Gastrocnemius medialis (tissue), 4 donors: ENCODE measurements around the gene PIP4K2A. TPM values are rescaled to one million over a fixed set of nuclear protein-coding genes. Genes with fewer than 3 reads are reported as not detected.
A peak's percentile ranks its signal among the peaks of the same experiment; 100 is the strongest.

Source experiments
- ATAC-seq, 2 donors: fragments of 150-250 bp; one replicate each; pipeline ENCODE4 v1.9.1; 2016
- DNase-seq, 2 donors: peaks; one replicate each; pipeline ENCODE4 v3.0.0-alpha.2; 2019
- H3K27ac ChIP-seq, 4 donors: fragments of 200-600 bp; sonication (generic); 1 replicate in 1 of 4; 2 replicates in 3 of 4; pipeline ENCODE4 v1.5.1; 2016 to 2018; ENCODE audit warnings: mild to moderate bottlenecking in 2 of 4, moderate library complexity in 1 of 4
- H3K27me3 ChIP-seq, 3 donors: fragments of 200-600 bp; sonication (generic) in 2 of 3; 1 replicate in 1 of 3; 2 replicates in 2 of 3; pipeline versions ENCODE4 v1.5.1 to v1.6.0; 2016 to 2019; ENCODE audit warnings: mild to moderate bottlenecking in 1 of 3, moderate library complexity in 1 of 3
- H3K36me3 ChIP-seq, 2 donors: fragments of 200-600 bp; sonication (generic) in 1 of 2; one replicate each; pipeline ENCODE4 v1.5.1; 2017 to 2018
- H3K4me1 ChIP-seq, 2 donors: fragments of 200-600 bp; sonication (generic) in 1 of 2; one replicate each; pipeline ENCODE4 v1.5.1; 2016 to 2017; ENCODE audit warnings: mild to moderate bottlenecking in 2 of 2
- H3K4me3 ChIP-seq, 4 donors: fragments of 200-600 bp; sonication (generic) in 3 of 4; 1 replicate in 1 of 4; 2 replicates in 3 of 4; pipeline ENCODE4 v1.5.1; 2016 to 2019; ENCODE audit warnings: mild to moderate bottlenecking in 2 of 4
- H3K9me3 ChIP-seq, 3 donors: fragments of 200-600 bp; sonication (generic) in 2 of 3; 1 replicate in 1 of 3; 2 replicates in 2 of 3; pipeline ENCODE4 v1.5.1; 2016 to 2019
- CTCF ChIP-seq, 5 experiments: fragments of 450-650 bp in 3 of 5; fragments of 200-600 bp in 2 of 5; sonication (generic) in 2 of 5; IDR thresholded peaks in 4 of 5; conservative IDR thresholded peaks in 1 of 5; 1 replicate in 4 of 5; 2 replicates in 1 of 5; pipeline ENCODE4 v1.5.1; 2016 to 2019; ENCODE audit warnings: antibody characterized with exemption in 5 of 5, mild to moderate bottlenecking in 3 of 5, moderate library complexity in 3 of 5
- POLR2A ChIP-seq, 2 donors: fragments of 450-650 bp; IDR thresholded peaks; one replicate each; pipeline ENCODE4 v1.6.1; 2017; ENCODE audit warnings: antibody characterized with exemption in 2 of 2, mild to moderate bottlenecking in 2 of 2, moderate library complexity in 2 of 2
- in situ Hi-C, 4 donors: fragments of 200-750 bp; cut with MboI; loops; one replicate each; pipeline versions ENCODE4 v1.15.0 to v1.8.0; 2017; ENCODE audit warnings: low sequenced_read_pairs in 4 of 4
- intact Hi-C: fragments of 100-400 bp; cut with DNase I; formaldehyde crosslinking; loops from one replicate; pipeline ENCODE4 v1.15.1; 2023; ENCODE audit warnings: low total_unique reads
- total RNA-seq, 4 donors: library from RNA; depleted of rRNA; stranded (reverse); fragments of >200 nt; gene quantifications; one replicate each; pipeline versions ENCODE4 v1.1.0 to v1.2.3, GENCODE V29; 2016

Gene PIP4K2A
- total RNA-seq: 1 to 10 TPM; 3.9 to 7.5 (median 4.7) TPM

- Histone ChIP-seq H3K4me1 (peaks cover 0 to 16% of the 10 kb centered on the region in 2 donors), H3K36me3 (no peaks in the 10 kb centered on the region), H3K9me3 (no peaks in the 10 kb centered on the region), H3K4me3 (peak within 1 kb of the TSS; percentile 75 to 93 (median 80)), H3K27me3 (peaks cover 0 to 15% (median 9%) of the 10 kb centered on the region in 3 donors), H3K27ac (peak within 1 kb of the TSS; percentile 63 to 72 (median 68))
- TF ChIP-seq CTCF (IDR thresholded peaks at IDR 0.05 in 4 of 5, conservative IDR thresholded peaks at IDR 0.05 in 1 of 5) (no peak), POLR2A (IDR thresholded peaks at IDR 0.05) (peak; percentile 30 to 37)
- peak; percentile 16 to 30 for DNase-seq
- intact Hi-C loops: loop anchor here (1.0 to 10.0 kb wide), 2 partner anchors 390 to 711 kb away; partner anchors contain the start of genes BMI1 and DNAJC1
- ATAC-seq: peak; percentile 79 to 88
- in situ Hi-C loops: no loop called here
Observed at GRCh38 chr10:22714479-22715289, at the start of gene PIP4K2A. TSS of gene PIP4K2A (minus strand) at chr10:22714578. CDS start at chr10:22714326, 252 bp downstream.

GRCh38 chr10:22761569-22762220, 47.3 kb upstream of the PIP4K2A start:
- no peaks in the 10 kb centered on the region for H3K4me1 ChIP-seq
- DNase-seq (no peak), ATAC-seq (no peak)
- intact Hi-C loops (no loop called here), in situ Hi-C loops (no loop called here)
- no peaks in the 10 kb centered on the region for H3K9me3 ChIP-seq
- no peak for TF ChIP-seq CTCF (IDR thresholded peaks at IDR 0.05 in 4 of 5, conservative IDR thresholded peaks at IDR 0.05 in 1 of 5)
- TF ChIP-seq POLR2A (IDR thresholded peaks at IDR 0.05): no peak
- H3K27me3 ChIP-seq: no peaks in the 10 kb centered on the region
- no peak overlapping the region for H3K27ac ChIP-seq
- no peak overlapping the region for H3K4me3 ChIP-seq
- no peaks in the 10 kb centered on the region for H3K36me3 ChIP-seq

GRCh38 chr10:22760025-22760424, 45.6 kb upstream of the PIP4K2A start:
- H3K9me3 ChIP-seq: no peaks in the 10 kb centered on the region
- in situ Hi-C loops: no loop called here
- intact Hi-C loops: no loop called here
- no peak overlapping the region for H3K4me3 ChIP-seq
- no peaks in the 10 kb centered on the region for H3K36me3 ChIP-seq
- DNase-seq (no peak), ATAC-seq (no peak)
- TF ChIP-seq CTCF (IDR thresholded peaks at IDR 0.05 in 4 of 5, conservative IDR thresholded peaks at IDR 0.05 in 1 of 5) (no peak), POLR2A (IDR thresholded peaks at IDR 0.05) (no peak)
- no peaks in the 10 kb centered on the region for H3K4me1 ChIP-seq
- no peak overlapping the region for H3K27ac ChIP-seq
- no peaks in the 10 kb centered on the region for H3K27me3 ChIP-seq

- no peaks in the 10 kb centered on the region for H3K36me3 ChIP-seq
- DNase-seq (no peak), ATAC-seq (no peak)
- no peaks in the 10 kb centered on the region for H3K4me1 ChIP-seq
- no peaks in the 10 kb centered on the region for H3K9me3 ChIP-seq
- intact Hi-C loops (no loop called here), in situ Hi-C loops (no loop called here)
- TF ChIP-seq CTCF (IDR thresholded peaks at IDR 0.05 in 4 of 5, conservative IDR thresholded peaks at IDR 0.05 in 1 of 5): no peak
- TF ChIP-seq POLR2A (IDR thresholded peaks at IDR 0.05): no peak
- H3K27ac ChIP-seq: no peak overlapping the region
- no peak overlapping the region for H3K4me3 ChIP-seq
- no peaks in the 10 kb centered on the region for H3K27me3 ChIP-seq
Observed at GRCh38 chr10:22758867-22759266, 44.5 kb upstream of the PIP4K2A start.
